HepG2 (cell line): ENCODE measurements around the gene TARBP2. TPM values are rescaled to one million over a fixed set of nuclear protein-coding genes. Genes with fewer than 3 reads are reported as not detected.
A peak's percentile ranks its signal among the peaks of the same experiment; 100 is the strongest.

Experiments used
- ARID2 ChIP-seq: sonication (generic); formaldehyde crosslinking; IDR thresholded peaks from 2 replicates; pipeline ENCODE4 v1.8.1; 2022; ENCODE audit warnings: mild to moderate bottlenecking, missing genetic modification reagents, borderline replicate concordance
- BRF2 ChIP-seq: sonication (generic); formaldehyde crosslinking; IDR thresholded peaks from 2 replicates; pipeline ENCODE4 v1.8.1; 2022; ENCODE audit warnings: mild to moderate bottlenecking, missing genetic modification reagents
- CSRNP1 ChIP-seq: sonication (generic); formaldehyde crosslinking; IDR thresholded peaks from 2 replicates; pipeline ENCODE4 v1.8.1; 2023; ENCODE audit warnings: mild to moderate bottlenecking, missing genetic modification reagents
- GTF3A ChIP-seq: sonication (generic); formaldehyde crosslinking; conservative IDR thresholded peaks from 2 replicates; pipeline ENCODE4 v1.4.0; 2020; ENCODE audit warnings: mild to moderate bottlenecking, missing genetic modification reagents
- HNRNPLL ChIP-seq: fragments of 200-400 bp; formaldehyde crosslinking; IDR thresholded peaks from 2 replicates; pipeline ENCODE4 v1.6.1; 2017; ENCODE audit warnings: mild to moderate bottlenecking, low read depth, low read length; ENCODE audit not compliant: poor library complexity, severe bottlenecking
- MEIS1 ChIP-seq: sonication (generic); formaldehyde crosslinking; IDR thresholded peaks from 2 replicates; pipeline ENCODE4 v1.9.0; 2021; ENCODE audit warnings: mild to moderate bottlenecking, missing genetic modification reagents, moderate library complexity, borderline replicate concordance
- MIER3 ChIP-seq: IDR thresholded peaks from 2 replicates; pipeline ENCODE4 v1.6.1; 2016; ENCODE audit warnings: missing compliant biosample characterization, borderline replicate concordance
- MLXIP ChIP-seq: sonication (generic); formaldehyde crosslinking; IDR thresholded peaks from 2 replicates; pipeline ENCODE4 v1.9.0; 2021; ENCODE audit warnings: missing genetic modification reagents, borderline replicate concordance
- MZF1 ChIP-seq: sonication (generic); formaldehyde crosslinking; IDR thresholded peaks from 2 replicates; pipeline ENCODE4 v1.8.1; 2023; ENCODE audit warnings: mild to moderate bottlenecking, missing genetic modification reagents, borderline replicate concordance
- PHB2 ChIP-seq: fragments of 450-650 bp; IDR thresholded peaks from 2 replicates; pipeline ENCODE4 v1.6.1; 2018; ENCODE audit not compliant: partially characterized antibody
- POLR2G ChIP-seq: fragments of 200-400 bp; formaldehyde crosslinking; IDR thresholded peaks from 2 replicates; pipeline ENCODE4 v1.6.1; 2018; ENCODE audit warnings: mild to moderate bottlenecking, low read depth, low read length, moderate library complexity
- ZBTB44 ChIP-seq: sonication (generic); formaldehyde crosslinking; IDR thresholded peaks from 2 replicates; pipeline ENCODE4 v1.4.0; 2020; ENCODE audit warnings: missing genetic modification reagents
- ZFP41 ChIP-seq: sonication (generic); formaldehyde crosslinking; IDR thresholded peaks from 2 replicates; pipeline ENCODE4 v1.4.0; 2020; ENCODE audit warnings: mild to moderate bottlenecking, missing genetic modification reagents, borderline replicate concordance
- ZNF292 ChIP-seq: sonication (generic); formaldehyde crosslinking; IDR thresholded peaks from 2 replicates; pipeline ENCODE4 v1.8.1; 2022; ENCODE audit warnings: mild to moderate bottlenecking, low read depth, missing genetic modification reagents, borderline replicate concordance
- ZNF335 ChIP-seq: sonication (generic); formaldehyde crosslinking; IDR thresholded peaks from 2 replicates; pipeline ENCODE4 v1.4.0; 2020; ENCODE audit warnings: missing genetic modification reagents
- ZNF614 ChIP-seq: IDR thresholded peaks from 2 replicates; pipeline ENCODE4 v1.6.1; 2018; ENCODE audit warnings: missing biosample characterization, missing genetic modification reagents, inconsistent platforms, borderline replicate concordance
- ZNF660 ChIP-seq: sonication (generic); formaldehyde crosslinking; IDR thresholded peaks from 2 replicates; pipeline ENCODE4 v1.5.1; 2020; ENCODE audit warnings: mild to moderate bottlenecking, low read depth, missing genetic modification reagents, borderline replicate concordance
- ZXDC ChIP-seq: sonication (generic); formaldehyde crosslinking; IDR thresholded peaks from 2 replicates; pipeline ENCODE4 v1.5.0; 2020; ENCODE audit warnings: mild to moderate bottlenecking, missing genetic modification reagents
- polyA plus RNA-seq, 8 experiments: library from polyadenylated mRNA; depleted of rRNA in 3 of 8; stranded (reverse) in 7 of 8; unstranded in 1 of 8; fragments of >200 nt; fragmentation: Illumina TruSeq in 4 of 8; extraction: Trizol in 4 of 8; gene quantifications; 2 replicates each; pipeline versions ENCODE4 v1.2.1 to v1.2.3, GENCODE V29; 2011 to 2016; ENCODE audit warnings: low read depth in 4 of 8, missing spikeins in 1 of 8, mixed read lengths in 1 of 8; ENCODE audit not compliant: insufficient read depth in 1 of 8
- total RNA-seq, 5 experiments: library from RNA; depleted of rRNA; stranded (reverse); fragments of >200 nt; fragmentation: Illumina TruSeq; extraction: Trizol; gene quantifications; 2 replicates each; pipeline ENCODE4 v1.2.3, GENCODE V29; 2016; ENCODE audit warnings: low read depth in 1 of 5

Gene TARBP2
- total and polyA plus RNA-seq, 2 of the 13 experiments (the other 11 are each of a cell fraction or from before 2014, with no cell fraction given) = 47.0 to 55.5 TPM

- TF ChIP-seq ZNF292 (no peak), ARID2 (CRISPR knock-in tag) (0 out of 2 replicates have a peak, but pooled peaks have one; percentile 71), PHB2 (no peak), HNRNPLL (no peak), MLXIP (no peak), GTF3A (CRISPR knock-in tag) (no peak), POLR2G (0 out of 2 replicates have a peak, but pooled peaks have one; percentile 13), ZNF660 (no peak), ZFP41 (CRISPR knock-in tag) (no peak), CSRNP1 (CRISPR knock-in tag) (peak; percentile 58; the same call in 1 of the 2 replicates), ZXDC (CRISPR knock-in tag) (0 out of 2 replicates have a peak, but pooled peaks have one; percentile 7), ZNF614 (0 out of 2 replicates have a peak, but pooled peaks have one; percentile 10), ZNF335 (CRISPR knock-in tag) (peak; percentile 18; the same call in 1 of the 2 replicates), MZF1 (CRISPR knock-in tag) (no peak), BRF2 (CRISPR knock-in tag) (0 out of 2 replicates have a peak, but pooled peaks have one; percentile 20), ZBTB44 (CRISPR knock-in tag) (no peak), MIER3 (0 out of 2 replicates have a peak, but pooled peaks have one; percentile 9), MEIS1 (CRISPR knock-in tag) (no peak)
These were observed 615 bp downstream of the TARBP2 start (continued) for GRCh38 chr12:53501615-53502181.
